GM10266 (cell line): ENCODE data around the gene MELTF.

ENCODE experiments used
- DNase-seq: peaks from one replicate; pipeline ENCODE4 v3.0.0; 2012; ENCODE audit errors: extremely low spot score
- TF ChIP-seq, protein P1 (sequence below): IDR thresholded peaks from 2 replicates; pipeline ENCODE4 v1.5.1; 2012; ENCODE audit warnings: mild to moderate bottlenecking, low read depth; ENCODE audit not compliant: control insufficient read depth, insufficient read depth; ENCODE audit errors: missing control alignments

MELTF gene

DNA sequence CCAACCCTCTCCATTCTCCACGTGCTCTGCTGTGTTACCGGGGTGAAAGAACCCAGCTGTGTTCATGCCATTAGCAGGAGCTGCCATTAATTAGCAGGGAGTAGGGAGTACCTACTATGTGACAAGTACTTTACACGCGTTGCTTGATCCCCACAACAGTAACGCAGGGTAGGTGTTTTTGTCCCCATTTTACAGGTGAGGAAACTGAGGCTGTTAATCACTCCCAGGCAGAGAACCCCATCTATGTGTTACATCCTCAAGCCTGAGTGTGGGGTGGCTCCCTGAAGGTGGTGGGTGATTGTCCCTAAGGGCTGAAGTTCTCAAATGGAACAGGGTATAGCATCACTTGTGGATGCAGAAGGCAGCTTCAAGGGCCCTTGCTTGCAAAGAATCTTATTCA, 22.8 kb downstream of the MELTF start:
- TF ChIP-seq, protein P1, sequence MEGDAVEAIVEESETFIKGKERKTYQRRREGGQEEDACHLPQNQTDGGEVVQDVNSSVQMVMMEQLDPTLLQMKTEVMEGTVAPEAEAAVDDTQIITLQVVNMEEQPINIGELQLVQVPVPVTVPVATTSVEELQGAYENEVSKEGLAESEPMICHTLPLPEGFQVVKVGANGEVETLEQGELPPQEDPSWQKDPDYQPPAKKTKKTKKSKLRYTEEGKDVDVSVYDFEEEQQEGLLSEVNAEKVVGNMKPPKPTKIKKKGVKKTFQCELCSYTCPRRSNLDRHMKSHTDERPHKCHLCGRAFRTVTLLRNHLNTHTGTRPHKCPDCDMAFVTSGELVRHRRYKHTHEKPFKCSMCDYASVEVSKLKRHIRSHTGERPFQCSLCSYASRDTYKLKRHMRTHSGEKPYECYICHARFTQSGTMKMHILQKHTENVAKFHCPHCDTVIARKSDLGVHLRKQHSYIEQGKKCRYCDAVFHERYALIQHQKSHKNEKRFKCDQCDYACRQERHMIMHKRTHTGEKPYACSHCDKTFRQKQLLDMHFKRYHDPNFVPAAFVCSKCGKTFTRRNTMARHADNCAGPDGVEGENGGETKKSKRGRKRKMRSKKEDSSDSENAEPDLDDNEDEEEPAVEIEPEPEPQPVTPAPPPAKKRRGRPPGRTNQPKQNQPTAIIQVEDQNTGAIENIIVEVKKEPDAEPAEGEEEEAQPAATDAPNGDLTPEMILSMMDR = no peak
- no peak for DNase-seq

DNA sequence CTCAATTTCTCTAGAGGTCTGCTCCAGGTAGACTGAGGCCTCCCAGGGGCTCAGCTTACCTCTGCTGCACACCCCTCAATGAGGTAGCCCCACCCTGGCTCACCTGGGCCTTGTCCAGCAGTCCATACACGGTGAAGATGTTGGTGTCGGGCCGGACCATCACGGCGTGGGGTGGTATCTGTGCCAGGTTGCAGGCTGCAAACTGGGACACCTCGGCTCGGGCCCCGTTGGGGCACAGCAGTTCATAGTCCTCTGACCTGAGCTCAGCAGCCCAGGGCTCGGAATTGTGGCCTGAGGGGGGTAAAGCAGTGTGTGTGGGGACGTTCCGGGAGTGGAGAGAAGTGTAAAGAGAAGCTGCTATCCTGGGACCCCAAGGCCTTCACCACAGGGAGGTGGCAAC, 23.2 kb downstream of the MELTF start:
- TF ChIP-seq, protein P1 = no peak
- no peak for DNase-seq

DNA sequence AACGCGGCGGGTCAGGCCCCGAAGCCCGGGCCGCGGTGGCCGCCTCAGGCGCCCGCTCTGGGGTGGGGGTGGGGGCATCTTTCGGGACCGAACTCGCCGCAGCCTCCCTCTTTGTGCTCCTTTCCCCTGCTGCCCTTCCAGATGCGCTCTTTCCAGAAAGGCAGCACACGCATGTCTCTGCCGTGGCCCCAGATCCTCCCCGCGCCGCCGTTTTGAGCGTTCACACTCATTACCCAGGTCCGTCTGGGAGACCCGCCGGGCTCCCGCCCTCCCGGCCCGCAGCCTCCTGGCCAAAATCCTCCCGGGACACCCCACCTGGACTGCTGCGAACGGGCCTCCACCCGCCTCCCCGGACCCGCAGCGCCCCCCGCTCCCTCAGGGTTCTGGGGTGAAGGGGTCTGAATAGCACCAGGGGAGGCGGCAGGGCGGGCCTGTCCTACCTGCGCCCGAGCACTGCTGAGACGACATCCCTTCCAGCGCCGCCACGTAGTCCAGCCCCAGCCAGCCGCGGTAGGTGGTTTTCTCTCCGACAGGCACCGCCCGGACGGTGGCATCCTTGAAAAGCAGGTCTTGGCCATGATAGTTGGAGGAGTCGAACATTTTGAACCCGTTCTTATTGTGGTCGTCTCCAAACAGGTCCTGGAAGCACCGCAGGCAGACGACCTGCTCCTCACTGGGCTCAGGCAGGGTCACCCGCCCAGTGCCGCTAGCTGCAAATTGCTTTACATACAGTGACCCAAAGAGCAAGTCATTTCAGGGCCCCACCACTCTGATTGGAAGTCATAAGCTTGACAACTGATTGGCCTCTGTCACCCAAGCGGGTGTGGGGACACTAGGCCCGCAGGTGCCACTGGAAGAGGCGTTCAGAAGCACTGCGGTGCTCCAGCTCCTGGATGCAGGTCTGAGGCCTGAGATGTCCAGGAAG, 25.9 kb downstream of the MELTF start:
- TF ChIP-seq, protein P1 = no peak
- DNase-seq = no peak

DNA sequence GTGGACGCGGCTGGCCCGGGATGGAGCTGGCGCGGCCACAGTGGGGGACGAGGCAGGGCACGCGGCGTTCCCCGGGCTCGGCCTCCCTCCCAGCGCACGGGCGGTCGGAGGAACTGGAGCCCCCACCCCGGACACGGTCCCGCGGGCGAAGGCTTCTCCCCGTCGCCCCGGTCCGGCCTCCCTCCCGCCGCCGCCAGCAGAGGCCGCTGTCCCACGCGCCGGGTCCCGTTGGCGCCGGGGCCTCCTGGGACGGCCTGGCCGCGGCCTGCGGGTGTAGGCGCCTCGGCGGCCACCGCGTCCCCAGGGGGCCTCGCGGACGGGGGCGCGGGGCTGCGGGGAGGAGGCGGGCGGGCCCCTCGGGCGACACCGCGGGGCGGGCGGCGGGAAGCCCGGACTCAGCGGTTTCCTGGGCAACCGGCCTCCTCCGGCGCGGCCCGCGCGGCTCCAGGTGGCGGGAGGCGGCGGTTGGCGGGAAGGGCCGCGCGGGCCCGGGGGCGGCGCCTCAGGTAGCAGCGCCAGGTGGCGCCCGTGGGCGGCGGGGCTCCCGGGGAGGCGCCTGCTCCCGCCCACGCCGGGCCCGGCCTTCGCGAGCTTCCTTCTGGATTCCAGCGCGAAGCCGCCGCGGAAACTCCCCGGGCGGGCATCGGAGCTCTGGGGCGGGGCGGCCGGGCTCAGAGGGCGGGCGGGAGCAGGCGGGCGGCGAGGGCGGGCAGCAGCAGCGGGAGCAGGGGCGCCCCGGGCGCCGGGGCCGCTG, 26.7 kb downstream of the MELTF start:
- DNase-seq = peak; percentile 99
- TF ChIP-seq, protein P1 = peak; percentile 99

DNA sequence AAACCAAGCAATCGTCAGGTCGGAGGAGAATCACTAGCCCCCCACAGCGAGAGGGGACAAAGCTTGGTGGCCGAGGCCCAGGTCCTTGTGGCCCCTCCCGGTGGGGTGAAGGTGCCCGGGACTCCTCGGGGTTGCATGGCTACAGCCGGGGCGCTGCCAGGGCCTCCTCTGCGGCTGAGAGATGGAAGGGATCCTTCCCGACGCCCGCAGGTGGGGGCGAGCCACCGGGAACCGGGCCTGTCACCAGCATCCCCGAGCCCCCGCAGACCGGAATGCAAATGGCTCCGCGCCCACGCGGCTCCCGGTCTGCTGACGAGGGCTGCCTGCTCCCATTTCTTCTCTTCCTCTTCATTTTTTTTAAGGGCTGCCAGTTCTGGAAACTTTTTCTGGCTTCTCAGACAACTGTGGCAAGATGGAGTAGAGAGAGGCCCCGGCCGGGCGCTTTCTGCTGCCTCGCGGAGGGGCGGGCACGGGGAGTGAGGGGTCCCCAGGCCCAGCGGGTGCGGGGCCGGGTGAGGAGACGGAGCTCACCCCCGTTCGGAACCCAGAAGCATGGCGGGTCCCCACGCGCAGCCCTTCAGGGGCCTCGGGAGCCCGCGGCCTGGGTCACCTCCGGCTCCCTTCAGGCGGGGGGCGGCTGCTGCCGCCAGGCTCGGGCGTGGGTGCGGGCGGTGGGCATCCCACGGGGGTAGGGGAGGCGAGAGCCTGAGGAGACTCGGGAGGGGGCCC, 27.5 kb downstream of the MELTF start:
- TF ChIP-seq, protein P1 = no peak
- no peak for DNase-seq

DNA sequence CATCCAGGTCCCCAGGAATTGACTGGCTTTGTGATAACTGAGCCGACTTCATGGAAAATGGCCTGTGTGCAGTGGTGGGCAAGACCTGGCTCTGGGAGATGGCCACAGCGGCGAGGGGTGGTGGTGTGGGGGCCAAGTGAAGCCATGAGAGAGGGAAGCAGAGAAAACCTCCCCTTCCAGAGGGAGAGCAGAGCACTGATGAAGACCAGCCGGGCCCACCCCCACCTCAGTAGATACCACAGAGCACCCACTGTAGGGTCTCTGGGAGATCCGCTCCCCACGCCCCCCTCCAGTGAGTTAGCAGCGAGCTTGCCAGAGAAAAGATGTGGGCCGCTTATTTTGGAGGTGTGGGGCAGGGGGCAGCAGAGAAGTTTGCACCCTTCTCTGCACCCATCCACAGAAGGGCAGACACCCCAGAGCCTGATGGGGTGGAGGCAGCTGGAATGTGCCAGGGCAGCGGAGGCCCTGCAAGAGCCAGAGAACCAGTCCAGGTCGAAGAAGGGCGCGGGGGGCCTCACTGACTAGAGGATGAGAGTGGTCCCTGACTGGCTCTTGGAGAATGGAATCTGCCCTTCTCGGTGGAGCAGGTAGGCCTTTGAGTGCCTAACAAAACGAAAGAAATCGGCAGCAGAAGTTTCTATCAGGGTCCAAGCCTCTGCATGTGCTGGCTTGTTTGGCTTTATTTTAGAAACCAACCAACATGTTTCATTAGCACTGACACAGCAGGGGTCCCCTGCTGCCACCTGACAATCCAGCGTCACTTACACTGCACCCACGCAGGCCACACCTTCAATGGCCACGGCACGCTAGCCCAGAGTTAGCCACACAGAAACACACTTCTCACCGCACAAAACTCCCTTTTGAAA, 28.3 kb downstream of the MELTF start:
- TF ChIP-seq, protein P1 = no peak
- no peak for DNase-seq
